ENCODE measurements around the gene PDGFRB.

GRCh38 chr5:150124596-150124995 lies 31.0 kb downstream of the PDGFRB start:
- TF ChIP-seq CTCF (tag by site-specific recombination; IDR thresholded peaks at IDR 0.05), result no peak
- TF ChIP-seq KLF16 (tag by site-specific recombination; IDR thresholded peaks at IDR 0.05), result no peak
- TF ChIP-seq, protein P1, sequence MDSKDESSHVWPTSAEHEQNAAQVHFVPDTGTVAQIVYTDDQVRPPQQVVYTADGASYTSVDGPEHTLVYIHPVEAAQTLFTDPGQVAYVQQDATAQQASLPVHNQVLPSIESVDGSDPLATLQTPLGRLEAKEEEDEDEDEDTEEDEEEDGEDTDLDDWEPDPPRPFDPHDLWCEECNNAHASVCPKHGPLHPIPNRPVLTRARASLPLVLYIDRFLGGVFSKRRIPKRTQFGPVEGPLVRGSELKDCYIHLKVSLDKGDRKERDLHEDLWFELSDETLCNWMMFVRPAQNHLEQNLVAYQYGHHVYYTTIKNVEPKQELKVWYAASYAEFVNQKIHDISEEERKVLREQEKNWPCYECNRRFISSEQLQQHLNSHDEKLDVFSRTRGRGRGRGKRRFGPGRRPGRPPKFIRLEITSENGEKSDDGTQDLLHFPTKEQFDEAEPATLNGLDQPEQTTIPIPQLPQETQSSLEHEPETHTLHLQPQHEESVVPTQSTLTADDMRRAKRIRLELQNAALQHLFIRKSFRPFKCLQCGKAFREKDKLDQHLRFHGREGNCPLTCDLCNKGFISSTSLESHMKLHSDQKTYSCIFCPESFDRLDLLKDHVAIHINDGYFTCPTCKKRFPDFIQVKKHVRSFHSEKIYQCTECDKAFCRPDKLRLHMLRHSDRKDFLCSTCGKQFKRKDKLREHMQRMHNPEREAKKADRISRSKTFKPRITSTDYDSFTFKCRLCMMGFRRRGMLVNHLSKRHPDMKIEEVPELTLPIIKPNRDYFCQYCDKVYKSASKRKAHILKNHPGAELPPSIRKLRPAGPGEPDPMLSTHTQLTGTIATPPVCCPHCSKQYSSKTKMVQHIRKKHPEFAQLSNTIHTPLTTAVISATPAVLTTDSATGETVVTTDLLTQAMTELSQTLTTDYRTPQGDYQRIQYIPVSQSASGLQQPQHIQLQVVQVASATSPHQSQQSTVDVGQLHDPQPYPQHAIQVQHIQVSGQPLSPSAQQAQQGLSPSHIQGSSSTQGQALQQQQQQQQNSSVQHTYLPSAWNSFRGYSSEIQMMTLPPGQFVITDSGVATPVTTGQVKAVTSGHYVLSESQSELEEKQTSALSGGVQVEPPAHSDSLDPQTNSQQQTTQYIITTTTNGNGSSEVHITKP (tag by site-specific recombination; IDR thresholded peaks at IDR 0.05), result no peak
- TF ChIP-seq ZNF223 (tag by site-specific recombination; IDR thresholded peaks at IDR 0.05), result no peak
- TF ChIP-seq TSHZ1 (tag by site-specific recombination; IDR thresholded peaks at IDR 0.05; ENCODE audit: borderline replicate concordance), result no peak
- TF ChIP-seq, protein P2, sequence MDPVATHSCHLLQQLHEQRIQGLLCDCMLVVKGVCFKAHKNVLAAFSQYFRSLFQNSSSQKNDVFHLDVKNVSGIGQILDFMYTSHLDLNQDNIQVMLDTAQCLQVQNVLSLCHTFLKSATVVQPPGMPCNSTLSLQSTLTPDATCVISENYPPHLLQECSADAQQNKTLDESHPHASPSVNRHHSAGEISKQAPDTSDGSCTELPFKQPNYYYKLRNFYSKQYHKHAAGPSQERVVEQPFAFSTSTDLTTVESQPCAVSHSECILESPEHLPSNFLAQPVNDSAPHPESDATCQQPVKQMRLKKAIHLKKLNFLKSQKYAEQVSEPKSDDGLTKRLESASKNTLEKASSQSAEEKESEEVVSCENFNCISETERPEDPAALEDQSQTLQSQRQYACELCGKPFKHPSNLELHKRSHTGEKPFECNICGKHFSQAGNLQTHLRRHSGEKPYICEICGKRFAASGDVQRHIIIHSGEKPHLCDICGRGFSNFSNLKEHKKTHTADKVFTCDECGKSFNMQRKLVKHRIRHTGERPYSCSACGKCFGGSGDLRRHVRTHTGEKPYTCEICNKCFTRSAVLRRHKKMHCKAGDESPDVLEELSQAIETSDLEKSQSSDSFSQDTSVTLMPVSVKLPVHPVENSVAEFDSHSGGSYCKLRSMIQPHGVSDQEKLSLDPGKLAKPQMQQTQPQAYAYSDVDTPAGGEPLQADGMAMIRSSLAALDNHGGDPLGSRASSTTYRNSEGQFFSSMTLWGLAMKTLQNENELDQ (tag by site-specific recombination; IDR thresholded peaks at IDR 0.05; ENCODE audit: low read depth), result no peak
- TF ChIP-seq ZNF169 (tag by site-specific recombination; IDR thresholded peaks at IDR 0.05), result no peak
- TF ChIP-seq, protein P3, sequence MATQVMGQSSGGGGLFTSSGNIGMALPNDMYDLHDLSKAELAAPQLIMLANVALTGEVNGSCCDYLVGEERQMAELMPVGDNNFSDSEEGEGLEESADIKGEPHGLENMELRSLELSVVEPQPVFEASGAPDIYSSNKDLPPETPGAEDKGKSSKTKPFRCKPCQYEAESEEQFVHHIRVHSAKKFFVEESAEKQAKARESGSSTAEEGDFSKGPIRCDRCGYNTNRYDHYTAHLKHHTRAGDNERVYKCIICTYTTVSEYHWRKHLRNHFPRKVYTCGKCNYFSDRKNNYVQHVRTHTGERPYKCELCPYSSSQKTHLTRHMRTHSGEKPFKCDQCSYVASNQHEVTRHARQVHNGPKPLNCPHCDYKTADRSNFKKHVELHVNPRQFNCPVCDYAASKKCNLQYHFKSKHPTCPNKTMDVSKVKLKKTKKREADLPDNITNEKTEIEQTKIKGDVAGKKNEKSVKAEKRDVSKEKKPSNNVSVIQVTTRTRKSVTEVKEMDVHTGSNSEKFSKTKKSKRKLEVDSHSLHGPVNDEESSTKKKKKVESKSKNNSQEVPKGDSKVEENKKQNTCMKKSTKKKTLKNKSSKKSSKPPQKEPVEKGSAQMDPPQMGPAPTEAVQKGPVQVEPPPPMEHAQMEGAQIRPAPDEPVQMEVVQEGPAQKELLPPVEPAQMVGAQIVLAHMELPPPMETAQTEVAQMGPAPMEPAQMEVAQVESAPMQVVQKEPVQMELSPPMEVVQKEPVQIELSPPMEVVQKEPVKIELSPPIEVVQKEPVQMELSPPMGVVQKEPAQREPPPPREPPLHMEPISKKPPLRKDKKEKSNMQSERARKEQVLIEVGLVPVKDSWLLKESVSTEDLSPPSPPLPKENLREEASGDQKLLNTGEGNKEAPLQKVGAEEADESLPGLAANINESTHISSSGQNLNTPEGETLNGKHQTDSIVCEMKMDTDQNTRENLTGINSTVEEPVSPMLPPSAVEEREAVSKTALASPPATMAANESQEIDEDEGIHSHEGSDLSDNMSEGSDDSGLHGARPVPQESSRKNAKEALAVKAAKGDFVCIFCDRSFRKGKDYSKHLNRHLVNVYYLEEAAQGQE (tag by site-specific recombination; IDR thresholded peaks at IDR 0.05), result no peak
- no peak for TF ChIP-seq ZSCAN5A (tag by site-specific recombination; IDR thresholded peaks at IDR 0.05)
- no peak for TF ChIP-seq SETDB1 (IDR thresholded peaks at IDR 0.05; ENCODE audit: insufficient read length, low read length)
- TF ChIP-seq PRDM1 (tag by site-specific recombination; IDR thresholded peaks at IDR 0.05), result no peak
- no peak for TF ChIP-seq ZNF398 (tag by site-specific recombination; IDR thresholded peaks at IDR 0.05)
- TF ChIP-seq ZNF138 (tag by site-specific recombination; IDR thresholded peaks at IDR 0.05; ENCODE audit: borderline replicate concordance), result no peak
- no peak for TF ChIP-seq ZBTB26 (tag by site-specific recombination; optimal IDR thresholded peaks at IDR 0.05)

All from HEK293 (cell line).